GM21737 (cell line): ENCODE results near the gene PACSIN1.
"Not testable (repeated sequence)": the region's sequence is repeated elsewhere in the genome, so short reads cannot be mapped to it uniquely, and the experiment has no call there.

ENCODE experiments used
- ATAC-seq: cut with Tn5 transposase; IDR thresholded peaks from one replicate; pipeline ENCODE4 v1.9.1; 2021; ENCODE audit warnings: mild to moderate bottlenecking, moderate library complexity; ENCODE audit not compliant: unreplicated experiment

PACSIN1 gene

GRCh38 chr6:34457742-34458735 is 7.8 kb upstream of the PACSIN1 start:
- no peak for ATAC-seq

- ATAC-seq = no peak
Observed at GRCh38 chr6:34459899-34460593, 5.8 kb upstream of the PACSIN1 start.

GRCh38 chr6:34460796-34461507 is 4.9 kb upstream of the PACSIN1 start:
- ATAC-seq = no peak

DNA sequence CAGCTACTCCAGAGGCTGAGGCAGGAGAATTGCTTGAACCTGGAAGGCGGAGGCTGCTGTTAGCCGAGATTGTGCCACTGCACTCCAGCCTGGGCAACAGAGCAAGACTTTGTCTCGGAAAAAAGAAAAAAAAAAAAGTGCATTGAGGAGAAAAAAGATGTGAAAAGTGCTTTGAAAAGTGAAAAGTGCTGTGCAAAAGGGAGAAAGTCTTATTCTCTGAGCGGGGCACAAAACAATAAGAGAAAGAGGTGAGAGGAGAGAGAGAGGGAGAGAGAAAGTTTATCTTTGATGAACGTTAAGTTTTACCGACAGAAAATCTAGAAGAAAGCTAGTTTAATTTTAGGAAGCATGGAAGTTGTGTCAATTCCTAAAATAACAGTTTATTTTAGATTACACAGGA is 3.9 kb upstream of the PACSIN1 start:
- ATAC-seq = no peak

GRCh38 chr6:34462551-34462971 is 3.3 kb upstream of the PACSIN1 start:
- ATAC-seq = no peak

DNA sequence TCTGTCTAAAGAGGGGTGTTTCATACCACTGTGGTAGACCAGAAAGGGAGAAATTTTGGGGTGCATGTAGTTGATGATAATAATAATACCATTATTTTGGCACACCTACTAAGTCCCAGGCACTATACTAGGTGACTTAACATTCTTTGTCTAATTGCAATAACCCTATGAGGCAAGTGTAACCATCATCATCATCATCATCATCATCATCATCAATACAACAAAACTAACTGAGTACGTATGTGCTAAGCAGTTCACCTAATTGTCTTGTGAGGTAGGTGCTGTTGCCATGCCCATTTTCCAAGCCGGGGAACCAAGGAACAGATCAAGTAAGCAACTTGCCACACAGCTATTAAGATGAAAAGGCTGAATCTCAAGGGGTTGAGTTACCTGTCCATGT is 2.6 kb upstream of the PACSIN1 start:
- no peak for ATAC-seq

- ATAC-seq = no peak
Observed at GRCh38 chr6:34463849-34464248, 2.0 kb upstream of the PACSIN1 start.

- ATAC-seq = no peak
Observed at GRCh38 chr6:34466242-34467185, 638 bp downstream of the PACSIN1 start.

DNA sequence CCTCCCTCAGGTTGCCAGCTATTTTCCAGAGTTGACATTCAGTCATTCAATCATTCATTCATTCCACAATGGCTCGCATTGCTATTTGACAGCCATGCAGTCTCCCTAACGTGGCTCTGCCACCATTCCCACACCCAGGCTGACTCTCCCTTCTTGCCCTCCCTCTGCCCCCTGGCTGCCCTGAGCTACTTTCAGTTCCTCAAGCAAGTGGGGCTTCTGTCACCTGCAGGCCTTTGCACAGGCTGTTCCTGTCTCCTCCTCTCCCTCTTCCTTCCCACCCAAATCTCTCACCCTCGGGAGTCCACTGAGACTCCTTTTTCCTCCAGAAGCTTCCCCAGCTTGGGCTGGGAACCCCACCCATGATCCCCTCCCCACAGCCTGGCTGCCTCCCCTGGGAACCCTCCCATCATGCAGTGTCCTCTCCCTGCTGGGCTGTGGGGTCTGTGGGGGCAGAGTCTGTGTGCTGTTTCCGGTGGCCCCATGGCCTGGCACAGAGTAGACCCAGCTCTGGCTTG is 2.6 kb downstream of the PACSIN1 start:
- no peak for ATAC-seq

DNA sequence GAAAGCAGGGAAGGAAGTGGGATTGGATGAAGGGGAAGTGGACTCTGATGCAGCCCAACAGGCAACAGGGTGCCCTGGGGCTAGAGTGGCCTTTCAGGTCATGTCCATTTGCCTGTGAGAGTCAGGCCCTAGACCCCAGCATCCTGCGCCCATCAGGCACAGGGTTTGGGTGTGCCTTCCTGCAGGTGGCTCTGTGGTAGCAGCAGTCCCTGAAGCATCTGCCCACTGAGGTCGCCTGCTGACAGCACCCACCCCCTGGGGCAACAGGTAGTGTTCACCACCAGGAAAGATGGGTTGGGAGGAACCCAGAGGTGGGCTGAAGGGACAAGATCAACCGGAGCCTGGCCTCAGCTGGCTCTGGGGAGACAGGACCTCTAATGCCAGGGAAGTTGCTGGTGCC is 3.6 kb downstream of the PACSIN1 start:
- ATAC-seq = no peak

- no peak for ATAC-seq
Observed at GRCh38 chr6:34472425-34472824, 6.5 kb downstream of the PACSIN1 start.

DNA sequence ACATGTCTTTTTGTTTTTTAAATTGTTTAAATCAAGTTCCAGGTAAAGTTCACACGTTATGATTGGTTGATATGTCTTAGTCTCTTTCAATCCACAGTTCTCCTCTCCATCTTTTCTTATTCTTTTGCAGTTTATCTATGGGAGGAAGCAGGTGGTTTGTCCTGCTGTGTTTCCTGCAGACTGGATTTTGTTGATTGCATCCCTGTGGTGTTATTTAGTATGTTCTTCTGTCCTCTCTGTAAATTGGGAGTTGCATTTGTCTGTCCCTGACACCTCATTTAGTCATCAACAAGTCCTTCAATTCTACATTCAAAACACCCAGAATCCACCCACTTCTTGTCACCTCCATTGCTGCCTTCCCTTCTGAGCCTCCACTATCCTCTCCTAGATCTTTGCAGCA is 8.1 kb downstream of the PACSIN1 start:
- no peak for ATAC-seq

GRCh38 chr6:34474754-34475153 is 8.9 kb downstream of the PACSIN1 start:
- no peak for ATAC-seq

DNA sequence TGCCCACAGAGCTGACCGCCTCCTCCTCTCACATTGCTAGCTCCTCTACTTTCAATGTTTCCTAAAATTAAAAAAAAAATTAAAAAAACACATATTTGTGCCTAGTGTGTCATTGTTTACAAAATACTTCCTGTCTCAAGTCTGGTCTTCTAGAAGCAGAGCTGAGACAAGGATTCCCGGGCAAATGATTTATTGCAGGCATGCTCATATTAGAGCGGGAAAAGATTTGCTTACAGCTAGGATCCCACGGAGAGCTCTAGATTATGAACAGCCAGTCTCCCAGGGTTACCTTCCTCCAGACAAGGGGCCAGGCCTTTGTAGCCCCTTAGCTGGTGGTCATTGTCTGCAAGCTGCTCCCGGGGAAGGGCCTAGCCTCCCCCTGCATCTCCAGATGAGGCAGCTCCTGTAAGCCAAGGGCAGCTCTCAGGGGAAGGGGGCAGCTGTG is 9.4 kb downstream of the PACSIN1 start:
- ATAC-seq = no peak

DNA sequence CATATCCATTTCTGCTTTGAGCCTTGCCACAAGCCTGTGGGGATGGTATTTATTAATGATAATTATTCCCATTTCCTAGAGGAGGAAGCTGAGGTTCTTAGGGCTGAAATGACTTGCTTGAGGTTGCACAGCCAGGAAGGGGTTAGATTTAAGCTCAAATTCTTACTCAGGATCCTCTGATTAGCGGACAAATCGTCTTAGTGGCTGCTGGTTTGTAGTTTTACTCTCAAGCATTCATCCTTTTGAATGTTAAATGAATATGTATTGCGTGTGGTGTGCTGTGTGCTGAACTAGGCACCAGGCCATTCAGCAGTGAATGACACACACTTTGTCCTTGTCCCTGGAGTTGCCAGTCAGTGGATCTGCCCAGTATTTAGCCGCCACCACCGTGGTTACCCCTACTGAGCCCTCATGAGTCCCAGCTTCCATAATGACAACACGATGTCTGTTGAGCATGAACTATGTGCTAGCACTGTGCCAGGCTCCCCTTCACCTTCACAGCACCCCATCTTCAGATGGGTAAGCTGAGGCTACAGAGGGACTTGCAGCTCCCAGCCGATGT is 10.0 kb downstream of the PACSIN1 start:
- no peak for ATAC-seq

DNA sequence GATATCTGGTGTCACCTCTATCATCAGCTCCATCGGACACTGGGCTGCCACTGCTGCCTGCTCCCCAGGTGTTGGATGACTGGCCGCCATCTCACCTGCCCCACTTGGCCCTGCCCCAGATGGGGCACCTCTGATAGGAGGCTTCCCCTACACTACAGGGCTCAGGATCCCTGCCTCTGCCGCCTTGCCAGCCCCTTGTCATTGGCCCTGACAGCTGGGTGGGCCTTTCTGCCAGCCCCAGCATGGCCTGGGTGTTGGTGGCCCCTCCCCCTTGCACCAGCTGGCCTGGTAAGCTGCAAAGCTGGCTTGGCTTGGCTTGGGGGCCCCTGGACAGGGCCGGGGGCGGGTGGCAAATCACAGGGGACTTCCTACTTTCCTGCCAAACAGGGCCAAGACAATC is 10.6 kb downstream of the PACSIN1 start:
- no peak for ATAC-seq

DNA sequence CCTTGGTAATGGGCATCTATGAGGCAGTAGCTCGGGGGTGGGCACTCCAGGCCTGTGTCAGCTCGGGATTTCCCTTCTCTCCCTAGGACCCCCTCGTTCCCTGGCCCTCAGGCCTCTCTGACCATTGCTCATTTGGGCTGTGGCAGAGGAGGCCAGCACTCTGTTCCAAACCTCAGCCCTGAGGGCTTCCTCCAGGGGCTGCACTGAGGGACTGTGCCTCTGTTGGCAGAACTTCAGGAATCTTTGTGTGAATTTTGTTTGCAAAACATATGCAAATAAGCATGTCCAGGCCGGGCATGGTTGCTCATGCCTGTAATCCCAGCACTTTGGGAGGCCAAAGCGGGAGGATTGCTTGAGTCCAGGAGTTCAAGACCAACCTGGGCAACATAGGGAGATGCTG is 11.0 kb downstream of the PACSIN1 start:
- no peak for ATAC-seq

- ATAC-seq = no peak
Observed at GRCh38 chr6:34478796-34479195, 12.9 kb downstream of the PACSIN1 start.

DNA sequence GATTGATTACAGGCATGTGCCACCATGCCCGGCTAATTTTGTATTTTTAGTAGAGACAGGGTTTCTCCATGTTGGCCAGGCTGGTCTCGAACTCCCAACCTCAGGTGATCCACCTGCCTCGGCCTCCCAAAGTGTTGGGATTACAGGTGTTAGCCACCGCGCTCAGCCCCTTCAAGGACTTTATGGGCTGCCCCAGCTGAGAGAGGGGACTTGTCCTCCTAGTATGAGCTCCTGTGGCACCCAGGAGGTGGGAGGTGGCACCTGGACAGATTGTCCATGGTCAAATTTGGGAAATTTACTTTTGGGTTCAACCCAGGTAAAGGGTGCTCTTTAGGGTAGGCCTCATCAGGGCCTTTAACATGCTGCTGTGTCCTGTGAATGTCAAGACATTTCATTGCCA is 17.9 kb downstream of the PACSIN1 start:
- ATAC-seq = not testable (repeated sequence)

DNA sequence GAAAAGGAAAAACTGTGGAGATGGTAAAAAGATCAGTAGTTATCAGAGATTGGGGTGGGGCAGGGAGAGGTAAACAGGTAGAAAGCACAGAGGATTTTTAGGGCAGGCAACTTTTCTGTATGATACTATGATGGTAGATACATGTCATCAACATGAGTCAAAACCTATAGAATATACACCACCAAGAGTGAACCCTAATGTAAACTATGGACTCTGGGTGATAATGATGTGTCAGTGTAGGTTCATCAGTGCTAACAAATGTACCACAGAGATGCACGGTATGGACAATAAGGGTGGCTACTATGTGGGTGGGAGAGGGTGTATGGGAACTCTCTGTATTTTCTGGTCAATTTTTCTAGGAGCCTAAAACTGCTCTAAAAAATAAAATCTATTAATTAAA is 18.5 kb downstream of the PACSIN1 start:
- no peak for ATAC-seq
